Measurements from ENCODE around the gene ABHD2. TPM values are rescaled to one million over a fixed set of nuclear protein-coding genes. Genes with fewer than 3 reads are reported as not detected.
A peak's percentile ranks its signal among the peaks of the same experiment; 100 is the strongest.

Gene ABHD2
- total RNA-seq (2021): 15.6 and 17.5 TPM in 2 replicates
- long read RNA-seq, full-length matches to known transcripts: 23 of 25 reads
- long read RNA-seq, partial matches to known transcripts: 1 of 25 reads
- long read RNA-seq, other reads (novel, unspliced or antisense): 1 of 25 reads

GRCh38 chr15:89087830-89088604 is at the start of gene ABHD2:
Gene ABHD2, plus strand, starts transcription at chr15:89088456. Its CDS starts 27,872 bp downstream, at chr15:89116328.
- Mint-ChIP-seq H3K4me3 (no peak within 1 kb of the TSS; a peak in 1 of 5 replicates), H3K36me3 (ENCODE audit: insufficient read depth in 1 of 3, low read depth in 3 of 3) (no peaks in the 10 kb centered on the region), H3K9me3 (no peaks in the 10 kb centered on the region), H3K4me1 (peaks cover 14 to 32% of the 10 kb centered on the region in 2 experiments), H3K27me3 (ENCODE audit: low read depth) (no peaks in the 10 kb centered on the region; the same call in 1 of the 2 replicates), H3K27ac (no peak within 1 kb of the TSS; a peak in 1 of 7 replicates)
- no peak for TF ChIP-seq CTCF (conservative IDR thresholded peaks at IDR 0.05)
- Histone ChIP-seq H3K79me1 (ENCODE audit: insufficient read depth, low read depth, low read length, poor library complexity, severe bottlenecking) (no peaks in the 10 kb centered on the region), H3K4me2 (ENCODE audit: insufficient read depth, insufficient read length, low read length) (peak within 1 kb of the TSS; percentile 68), H2AK5ac (ENCODE audit: insufficient read length, low read length) (no peak within 1 kb of the TSS), H4K91ac (ENCODE audit: insufficient read length, low read depth, low read length) (no peak within 1 kb of the TSS), H4K20me1 (ENCODE audit: control insufficient read depth, insufficient read depth, insufficient read length) (no peaks in the 10 kb centered on the region), H3K79me2 (ENCODE audit: insufficient read depth, low read length) (no peaks in the 10 kb centered on the region; the same call in 1 of the 2 replicates), H3K27me3 (ENCODE audit: insufficient read depth, low read length) (no peaks in the 10 kb centered on the region), H2BK5ac (ENCODE audit: insufficient read length, low read length) (no peak within 1 kb of the TSS), H3K18ac (ENCODE audit: insufficient read length, low read depth, low read length) (peak within 1 kb of the TSS; percentile 16), H3K4ac (ENCODE audit: low read depth, low read length) (no peak within 1 kb of the TSS), H3K23ac (ENCODE audit: insufficient read length, low read depth, low read length) (no peak within 1 kb of the TSS), H2AFZ (ENCODE audit: low read length) (no peak within 1 kb of the TSS), H3K14ac (ENCODE audit: insufficient read depth, low read length) (0 out of 2 replicates have a peak within 1 kb of the TSS, but pooled peaks have one; percentile 23), H2BK20ac (ENCODE audit: low read depth, low read length, poor library complexity, severe bottlenecking) (no peak within 1 kb of the TSS), H3K9me3 (ENCODE audit: control insufficient read depth, low read depth, low read length) (no peaks in the 10 kb centered on the region), H3K27ac (ENCODE audit: insufficient read length, low read depth, low read length) (peak within 1 kb of the TSS; percentile 7), H4K8ac (replicated peaks; ENCODE audit: insufficient read length, low read depth, low read length) (no peak within 1 kb of the TSS), H3K56ac (ENCODE audit: insufficient read length, low read depth, low read length) (no peak within 1 kb of the TSS), H2BK120ac (ENCODE audit: low read depth, low read length, poor library complexity, severe bottlenecking) (no peak within 1 kb of the TSS), H4K5ac (ENCODE audit: insufficient read length, low read depth, low read length) (no peak within 1 kb of the TSS), H3K9ac (ENCODE audit: extremely low read depth, insufficient read length, low read length) (peak within 1 kb of the TSS; percentile 26), H3K4me1 (ENCODE audit: insufficient read depth, low read length) (peaks cover 11% of the 10 kb centered on the region), H2BK12ac (ENCODE audit: insufficient read length, low read depth, low read length) (no peak within 1 kb of the TSS), H3T11ph (ENCODE audit: low read length) (no peak within 1 kb of the TSS), H3K23me2 (ENCODE audit: insufficient read length, low read depth, low read length, poor library complexity, severe bottlenecking) (peaks cover 9% of the 10 kb centered on the region), H2BK15ac (ENCODE audit: low read depth, low read length) (no peak within 1 kb of the TSS)
- peak; percentile 100 for DNase-seq
- no CpG with 5 or more reads among the region's 51 CpGs for WGBS (ENCODE audit: extremely low coverage, insufficient read length, low lambda C conversion rate)
